HG02571 (cell line): Measurements from ENCODE around the gene MYADM.

ENCODE experiments used
- ATAC-seq: cut with Tn5 transposase; IDR thresholded peaks from one replicate; pipeline ENCODE4 v1.9.1; 2021; ENCODE audit warnings: mild to moderate bottlenecking, moderate library complexity; ENCODE audit not compliant: unreplicated experiment

Gene MYADM

DNA sequence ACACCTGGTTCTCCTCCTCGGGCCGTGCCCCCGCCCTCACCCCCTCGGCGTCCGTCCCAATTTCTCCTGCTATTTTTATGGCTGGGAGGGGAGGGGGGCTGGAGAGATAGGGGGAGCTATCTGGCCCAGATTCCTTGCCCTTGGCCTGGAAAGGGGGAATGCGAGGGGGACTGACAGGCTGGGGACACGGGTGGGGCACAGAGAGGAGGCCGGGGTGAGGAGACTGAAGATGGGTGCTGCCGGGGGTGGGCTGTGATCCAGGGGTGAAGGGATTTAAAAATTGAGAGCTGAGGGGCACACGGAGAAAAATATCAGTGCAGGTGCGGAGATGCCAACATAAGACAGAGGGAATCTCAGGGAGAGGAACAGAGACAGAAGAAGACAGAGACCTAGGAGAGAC lies 16.6 kb downstream of the MYADM start:
- ATAC-seq = no peak

DNA sequence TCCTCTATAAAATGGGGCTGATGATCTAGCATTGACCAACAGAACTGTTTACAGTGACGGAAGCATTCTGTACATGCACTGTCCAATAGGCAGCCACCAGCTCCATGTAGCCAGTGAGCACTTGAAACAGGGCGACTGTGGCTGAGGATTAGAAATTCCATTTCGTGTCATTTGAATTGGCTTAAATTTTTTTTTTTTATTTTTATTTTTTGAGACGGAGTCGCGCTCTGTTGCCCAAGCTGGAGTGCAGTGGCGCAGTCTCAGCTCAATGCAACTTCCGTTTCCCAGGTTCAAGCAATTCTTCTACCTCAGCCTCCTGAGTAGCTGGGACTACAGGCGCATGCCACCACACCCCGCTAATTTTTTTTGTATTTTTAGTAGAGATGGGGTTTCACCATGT lies 17.4 kb downstream of the MYADM start:
- no peak for ATAC-seq

DNA sequence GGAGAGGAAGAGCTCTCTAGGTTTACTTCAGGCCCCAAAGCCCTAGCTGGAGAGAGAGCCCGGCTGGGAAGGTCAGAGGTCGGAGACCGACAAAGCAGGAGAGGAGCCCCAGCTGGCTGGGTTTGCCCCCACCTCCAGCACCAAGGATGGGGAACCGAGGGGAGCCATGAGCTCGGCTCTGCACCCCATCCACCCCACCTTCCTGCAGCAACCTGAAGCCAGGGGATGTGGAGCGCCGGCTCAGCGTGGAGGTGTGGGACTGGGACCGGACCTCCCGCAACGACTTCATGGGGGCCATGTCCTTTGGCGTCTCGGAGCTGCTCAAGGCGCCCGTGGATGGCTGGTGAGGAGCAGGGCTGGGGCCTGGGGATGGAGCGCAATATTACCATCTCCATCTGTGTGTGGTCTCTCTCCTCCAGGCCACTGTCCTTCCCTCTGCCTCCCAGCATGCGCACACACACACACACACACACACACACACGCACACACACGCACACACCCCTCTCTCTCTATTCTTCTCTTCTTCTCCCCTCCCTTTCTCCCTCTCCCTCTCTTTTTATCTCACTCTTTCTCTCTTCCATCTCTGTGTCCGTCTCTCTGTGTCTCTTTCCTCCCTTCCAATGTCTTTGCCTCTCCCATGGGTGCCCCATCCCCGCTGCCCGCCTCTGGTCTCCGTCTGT lies 24.8 kb downstream of the MYADM start:
- no peak for ATAC-seq

GRCh38 chr19:53892981-53893325 lies 25.3 kb downstream of the MYADM start:
- ATAC-seq = no peak

DNA sequence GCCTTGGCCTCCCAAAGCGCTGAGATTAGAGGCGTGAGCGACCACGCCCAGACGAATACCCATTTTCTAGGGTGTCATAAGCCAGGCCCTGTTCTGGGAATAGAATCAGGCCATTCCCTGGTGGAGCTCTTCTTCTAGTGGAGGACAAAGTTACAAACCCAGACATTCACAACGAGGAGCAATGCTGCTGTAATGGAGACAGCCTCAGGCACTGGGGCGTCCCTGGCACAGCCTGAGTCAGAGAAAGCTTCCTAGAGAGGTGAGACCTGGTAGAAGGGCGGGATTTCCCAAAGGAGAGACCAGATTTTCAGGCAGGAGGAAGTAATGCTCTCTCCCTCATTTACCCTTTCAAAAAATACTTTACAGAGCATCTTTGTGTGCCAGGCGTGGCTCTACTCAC lies 27.0 kb downstream of the MYADM start:
- no peak for ATAC-seq

DNA sequence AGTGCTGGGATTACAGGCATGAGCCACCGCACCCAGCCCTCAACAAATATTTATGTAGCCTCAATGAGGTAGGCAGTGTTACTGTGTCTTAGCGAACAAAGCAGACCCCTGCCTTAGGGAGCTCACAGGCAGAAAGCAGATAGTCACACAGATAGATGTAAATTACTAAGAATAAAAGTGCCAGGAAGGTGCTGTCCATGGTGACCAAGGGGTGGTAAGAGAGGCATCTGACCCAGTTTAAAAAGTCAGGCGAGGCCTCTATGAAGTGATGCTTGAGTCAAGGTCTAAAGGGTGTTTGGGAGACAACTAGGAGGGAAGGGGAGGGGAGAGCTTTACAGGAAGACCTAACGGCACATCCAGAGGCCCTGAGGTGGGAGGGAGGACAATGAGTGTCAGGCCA lies 29.0 kb downstream of the MYADM start:
- ATAC-seq = no peak

GRCh38 chr19:53897459-53897858 lies 29.8 kb downstream of the MYADM start:
- ATAC-seq = no peak

DNA sequence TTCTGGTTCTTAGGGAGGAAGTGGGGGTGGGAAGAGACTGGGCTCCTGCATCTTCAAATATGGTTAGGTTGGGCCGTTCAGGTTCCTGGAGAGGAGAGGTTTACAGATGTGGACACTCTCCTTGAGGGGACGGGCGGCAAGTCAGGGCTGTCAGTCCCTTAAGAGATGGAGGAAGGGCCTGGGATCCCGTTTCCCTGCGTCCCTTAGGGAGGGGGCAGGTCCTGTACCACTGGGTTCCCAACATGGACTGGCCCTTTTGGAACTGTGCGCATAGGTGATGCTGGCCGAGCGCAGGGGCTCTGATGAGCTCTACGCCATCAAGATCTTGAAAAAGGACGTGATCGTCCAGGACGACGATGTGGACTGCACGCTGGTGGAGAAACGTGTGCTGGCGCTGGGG lies 30.5 kb downstream of the MYADM start:
- no peak for ATAC-seq

DNA sequence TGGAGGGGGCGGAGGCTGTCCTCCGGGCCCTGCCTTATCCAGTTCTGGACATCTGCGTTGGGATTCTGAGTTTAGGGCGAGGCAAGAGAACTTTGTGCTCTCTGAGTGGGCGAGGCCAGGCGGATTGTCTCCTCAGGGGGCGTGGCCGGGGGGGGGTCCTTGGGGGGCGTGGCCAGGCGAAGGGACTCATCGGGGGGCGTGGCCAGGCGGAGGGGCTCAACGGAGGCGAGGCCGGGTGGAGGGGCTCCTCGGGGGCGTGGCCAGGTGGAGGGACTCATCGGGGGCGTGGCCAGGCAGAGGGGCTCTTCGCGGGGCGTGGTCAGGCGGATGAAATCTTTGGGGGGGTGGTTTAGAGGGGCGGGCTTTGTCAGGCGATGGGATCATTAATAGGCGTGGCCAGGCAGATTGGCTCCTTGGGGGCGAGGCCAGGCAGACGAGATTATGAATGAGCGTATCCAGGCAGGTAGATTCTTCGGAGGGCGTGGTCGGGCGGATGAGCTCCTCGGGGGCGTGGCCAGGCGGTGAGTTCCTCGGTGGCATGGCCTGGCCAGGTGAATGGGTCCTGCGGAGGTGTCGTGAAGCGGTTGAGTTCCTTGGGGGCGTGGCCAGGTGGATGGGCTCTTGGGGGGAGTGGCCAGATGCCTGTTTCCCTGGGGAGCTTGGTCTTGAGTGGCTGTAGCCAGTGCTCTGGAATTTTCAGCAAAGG lies 31.1 kb downstream of the MYADM start:
- ATAC-seq = no peak

DNA sequence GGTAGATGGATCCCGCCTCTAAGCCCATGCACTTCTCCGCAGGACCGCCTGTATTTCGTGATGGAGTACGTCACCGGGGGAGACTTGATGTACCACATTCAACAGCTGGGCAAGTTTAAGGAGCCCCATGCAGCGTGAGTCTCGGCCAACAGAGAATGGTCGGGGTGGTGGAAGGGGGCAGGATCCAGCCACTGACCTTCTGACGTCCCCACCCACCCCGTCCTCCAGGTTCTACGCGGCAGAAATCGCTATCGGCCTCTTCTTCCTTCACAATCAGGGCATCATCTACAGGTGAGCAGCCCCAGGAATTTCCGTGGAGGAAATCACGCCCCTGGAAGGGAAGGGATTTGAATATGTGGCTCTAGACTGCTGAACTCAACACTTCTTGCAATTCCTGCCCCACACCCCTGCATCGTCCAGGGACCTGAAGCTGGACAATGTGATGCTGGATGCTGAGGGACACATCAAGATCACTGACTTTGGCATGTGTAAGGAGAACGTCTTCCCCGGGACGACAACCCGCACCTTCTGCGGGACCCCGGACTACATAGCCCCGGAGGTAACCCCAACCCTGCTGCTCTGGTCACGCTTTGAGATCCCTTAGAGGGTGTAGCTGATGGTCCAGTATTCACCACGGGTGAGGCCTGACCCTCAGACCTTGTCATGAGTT lies 32.6 kb downstream of the MYADM start:
- no peak for ATAC-seq

GRCh38 chr19:53903055-53903680 lies 35.5 kb downstream of the MYADM start:
- no peak for ATAC-seq

DNA sequence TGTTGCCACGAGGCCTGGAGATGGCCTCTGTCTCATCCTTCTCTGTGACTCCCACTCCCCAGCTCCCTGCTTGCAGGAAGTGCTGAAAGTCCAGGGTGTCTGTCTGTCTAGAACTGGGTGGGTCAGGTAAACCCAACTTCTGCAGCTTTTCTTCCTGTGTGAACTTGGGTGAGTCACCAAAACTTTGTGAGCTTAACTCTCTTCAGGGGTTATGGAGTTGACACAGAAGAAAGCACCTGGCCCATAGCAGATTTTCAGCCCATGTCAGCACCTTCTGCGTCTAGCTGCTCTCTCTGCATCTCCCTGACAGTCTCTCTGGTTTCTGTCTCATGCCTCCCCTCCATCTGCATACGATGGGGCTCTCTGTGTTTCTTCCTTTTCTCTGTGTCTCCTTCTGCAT lies 37.2 kb downstream of the MYADM start:
- ATAC-seq = no peak

DNA sequence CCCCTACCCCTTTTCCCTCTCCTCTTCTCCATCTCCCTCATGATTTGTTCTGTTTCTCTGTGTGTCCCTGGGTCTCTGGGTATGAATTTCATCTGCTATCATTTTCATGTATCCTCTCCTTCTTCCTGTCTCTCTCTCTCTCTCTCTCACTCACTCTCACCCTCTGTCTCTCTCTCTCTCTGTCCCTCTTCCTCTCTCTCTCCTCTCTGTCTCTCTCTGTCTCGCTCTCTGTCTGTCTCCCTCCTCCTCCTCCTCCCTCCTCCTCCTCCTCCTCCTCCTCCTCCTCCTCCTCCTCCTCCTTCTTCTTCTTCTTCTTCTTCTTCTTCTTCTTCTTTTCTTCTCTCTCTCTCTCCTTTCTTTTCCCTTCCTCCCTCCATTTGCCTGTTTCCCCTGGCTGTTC lies 38.1 kb downstream of the MYADM start:
- no peak for ATAC-seq

DNA sequence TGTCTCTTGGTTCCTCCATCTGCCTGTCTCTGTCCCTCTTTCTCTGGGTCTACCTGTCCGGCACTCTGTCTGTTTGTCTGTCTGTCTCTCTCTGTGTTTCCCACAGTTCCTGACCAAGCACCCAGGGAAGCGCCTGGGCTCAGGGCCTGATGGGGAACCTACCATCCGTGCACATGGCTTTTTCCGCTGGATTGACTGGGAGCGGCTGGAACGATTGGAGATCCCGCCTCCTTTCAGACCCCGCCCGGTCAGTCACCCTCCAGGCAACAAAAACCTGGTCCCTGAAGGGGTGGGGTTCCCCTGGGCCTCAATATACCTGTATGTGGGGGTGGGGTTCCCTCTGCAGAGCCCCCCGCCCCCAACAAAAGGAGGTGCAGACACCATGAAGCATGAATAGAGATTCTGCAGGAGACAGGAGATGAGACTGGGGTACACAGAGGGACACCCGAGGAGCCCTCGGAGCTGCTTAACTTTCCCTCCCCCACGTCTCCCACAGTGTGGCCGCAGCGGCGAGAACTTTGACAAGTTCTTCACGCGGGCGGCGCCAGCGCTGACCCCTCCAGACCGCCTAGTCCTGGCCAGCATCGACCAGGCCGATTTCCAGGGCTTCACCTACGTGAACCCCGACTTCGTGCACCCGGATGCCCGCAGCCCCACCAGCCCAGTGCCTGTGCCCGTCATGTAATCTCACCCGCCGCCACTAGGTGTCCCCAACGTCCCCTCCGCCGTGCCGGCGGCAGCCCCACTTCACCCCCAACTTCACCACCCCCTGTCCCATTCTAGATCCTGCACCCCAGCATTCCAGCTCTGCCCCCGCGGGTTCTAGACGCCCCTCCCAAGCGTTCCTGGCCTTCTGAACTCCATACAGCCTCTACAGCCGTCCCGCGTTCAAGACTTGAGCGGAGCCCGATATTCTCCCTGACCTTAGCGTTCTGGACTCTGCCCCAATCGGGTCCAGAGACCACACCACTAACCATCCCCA lies 38.8 kb downstream of the MYADM start:
- ATAC-seq = no peak

DNA sequence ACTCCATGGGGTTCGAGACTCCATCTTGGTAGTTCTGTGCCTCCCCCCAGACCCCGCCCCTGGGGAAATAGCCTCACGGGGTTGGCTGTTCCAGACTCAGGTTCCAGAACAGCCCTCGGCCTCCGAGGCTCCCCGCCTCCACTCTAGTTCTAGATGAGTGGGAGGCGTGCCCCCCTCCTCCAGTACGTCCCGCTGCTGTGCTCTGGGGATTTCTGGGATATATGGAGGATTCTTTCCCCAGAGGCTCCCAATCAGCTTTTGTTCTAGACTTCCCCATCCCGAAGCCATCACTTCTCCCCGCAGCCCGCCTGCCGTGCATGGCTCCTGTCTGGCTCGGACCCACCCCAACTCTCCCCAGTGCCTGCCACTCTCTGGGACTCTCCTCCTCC lies 39.5 kb downstream of the MYADM start:
- ATAC-seq = no peak

- no peak for ATAC-seq
Observed at GRCh38 chr19:53907690-53908089, 40.0 kb downstream of the MYADM start.

DNA sequence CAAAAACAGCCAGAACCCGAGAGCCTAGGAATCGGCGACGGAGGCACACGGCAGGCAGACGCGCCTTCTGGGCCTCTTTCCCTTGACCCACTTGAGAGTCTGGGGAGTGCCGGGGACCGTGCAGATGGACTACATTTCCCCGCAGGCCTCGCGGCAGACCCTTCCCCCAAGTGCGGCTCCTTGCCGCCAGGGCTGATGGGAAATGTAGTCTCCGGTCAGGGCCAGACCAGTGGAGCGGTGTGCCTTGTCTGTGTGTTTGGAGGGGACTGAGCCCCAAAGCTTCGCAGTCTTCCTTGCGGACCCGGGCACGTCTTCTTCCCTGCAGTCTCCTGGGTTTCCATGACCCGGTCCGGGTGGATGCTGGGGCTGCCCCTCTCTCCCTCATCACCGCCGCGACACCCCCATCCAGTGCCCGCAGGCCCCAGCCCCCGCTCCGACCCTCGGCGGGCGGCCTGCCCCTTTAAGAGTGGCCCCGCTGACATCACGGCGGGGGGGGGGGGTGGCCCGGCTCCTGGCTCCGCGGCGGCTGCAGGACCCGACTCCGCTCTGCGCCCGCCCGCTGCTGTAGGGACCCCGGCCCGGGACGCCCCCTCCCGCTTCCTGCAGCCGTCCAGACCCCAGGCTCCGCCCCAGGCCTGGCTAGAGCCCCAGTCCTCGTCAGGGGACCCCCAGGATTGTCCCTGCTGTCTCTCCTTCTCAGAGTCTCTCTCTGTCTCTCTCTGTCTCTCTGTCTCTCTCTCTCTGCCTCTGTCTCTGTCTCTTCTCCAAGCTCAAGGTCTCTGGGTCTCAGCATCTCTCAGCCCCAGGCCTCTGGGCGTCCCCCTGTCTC lies 40.6 kb downstream of the MYADM start:
- no peak for ATAC-seq

- ATAC-seq = no peak
Observed at GRCh38 chr19:53908935-53909415, 41.3 kb downstream of the MYADM start, which contains the start of gene CACNG7. Gene CACNG7, plus strand, starts transcription at chr19:53909278. Its CDS starts 3,554 bp downstream, at chr19:53912832.

DNA sequence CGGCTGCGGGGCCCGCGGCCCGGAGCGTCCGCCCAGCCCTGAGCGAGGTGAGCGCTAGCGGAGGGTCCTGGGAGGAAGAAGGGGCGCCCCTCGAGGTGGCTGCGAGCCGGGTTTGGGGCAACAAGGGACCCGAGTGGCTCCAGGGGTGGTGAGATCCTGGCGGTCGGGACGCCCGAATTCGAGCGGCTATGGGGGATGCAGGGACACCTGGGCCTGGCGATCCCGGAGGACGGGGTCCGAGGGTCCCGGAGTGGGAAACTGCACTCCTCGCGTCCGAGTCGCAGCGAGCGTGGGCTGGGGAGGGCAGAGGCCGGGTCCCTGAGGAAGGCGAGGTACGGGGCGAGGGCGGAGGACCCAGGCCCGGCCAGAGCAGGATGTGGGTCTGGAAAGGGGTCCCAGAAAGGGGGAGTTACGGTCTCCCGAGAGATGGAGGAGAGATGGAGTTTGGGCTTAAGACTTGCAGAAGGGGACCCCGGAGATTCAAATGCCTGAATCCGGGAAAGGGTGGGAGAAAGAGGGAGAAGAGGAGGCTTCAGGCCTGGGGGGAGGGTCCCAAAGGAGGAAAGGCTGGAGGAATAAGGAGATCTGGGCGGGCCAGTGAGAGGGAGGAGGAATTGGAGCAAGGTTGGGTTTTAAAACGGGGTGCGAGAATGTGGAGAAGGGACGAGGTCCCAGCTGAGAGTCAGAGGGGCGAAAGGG lies 41.9 kb downstream of the MYADM start:
- no peak for ATAC-seq
